Activated naive CD4-positive, alpha-beta T cell (primary cell): ENCODE data around the gene BRINP2.

Source experiments
- DNase-seq, 4 experiments: peaks; one replicate each; lab custom pipeline; 2025; lab: John Stamatoyannopoulos, UW

Gene BRINP2

DNA sequence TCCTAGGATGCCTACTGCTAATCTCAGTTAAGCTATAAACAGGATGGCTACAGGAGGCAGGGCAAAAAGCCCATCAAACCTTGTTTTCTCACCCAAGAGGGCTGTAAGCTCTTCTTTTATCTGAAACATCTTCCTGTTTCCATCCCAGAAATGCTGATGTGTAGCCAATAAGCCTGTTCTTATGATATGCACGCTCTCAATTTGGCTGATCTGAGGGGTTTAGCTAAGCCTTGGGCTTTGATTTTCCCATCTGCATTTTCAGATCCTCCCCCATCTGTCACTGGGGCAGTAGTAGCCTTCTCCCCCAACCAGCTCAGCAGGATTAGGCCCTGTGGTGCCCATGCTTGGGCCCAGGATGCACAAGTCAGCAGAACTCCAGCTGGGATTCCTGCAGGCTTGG is 105.0 kb downstream of the BRINP2 start:
- DNase-seq, result no peak

DNA sequence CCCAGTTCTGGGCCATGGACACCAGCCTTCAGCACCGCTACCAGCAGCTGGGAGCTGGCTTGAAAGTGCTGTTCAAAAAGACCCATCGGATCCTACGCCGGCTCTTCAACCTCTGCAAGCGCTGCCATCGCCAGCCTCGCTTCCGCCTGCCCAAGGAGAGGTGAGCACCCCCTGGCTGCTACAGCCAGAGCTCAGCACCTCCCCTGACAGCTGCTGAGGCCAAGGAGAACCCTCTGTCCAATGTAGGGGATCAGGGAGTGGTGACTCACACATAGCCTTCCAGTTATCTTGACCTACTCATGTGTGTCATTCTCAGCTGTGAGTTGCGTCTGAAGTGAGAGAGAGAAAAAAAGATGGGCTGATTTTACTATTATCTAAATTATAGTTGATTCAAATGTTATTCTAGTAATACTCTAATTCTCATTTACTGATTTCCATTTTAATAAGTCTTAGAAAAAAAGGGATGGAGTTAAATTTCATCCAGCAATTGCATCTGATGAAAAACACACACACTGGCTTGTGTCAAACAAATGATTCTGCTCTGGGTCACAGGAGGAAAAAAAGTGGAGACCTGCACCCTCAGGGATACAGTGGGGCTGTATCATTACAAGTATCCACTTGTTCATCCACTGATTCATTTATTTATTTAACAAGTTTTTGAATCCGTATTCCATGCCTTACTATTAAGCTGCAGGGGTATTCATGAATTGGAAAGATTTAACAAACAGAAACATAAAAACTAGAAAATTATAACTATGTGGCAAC is 108.0 kb downstream of the BRINP2 start:
- no peak for DNase-seq

DNA sequence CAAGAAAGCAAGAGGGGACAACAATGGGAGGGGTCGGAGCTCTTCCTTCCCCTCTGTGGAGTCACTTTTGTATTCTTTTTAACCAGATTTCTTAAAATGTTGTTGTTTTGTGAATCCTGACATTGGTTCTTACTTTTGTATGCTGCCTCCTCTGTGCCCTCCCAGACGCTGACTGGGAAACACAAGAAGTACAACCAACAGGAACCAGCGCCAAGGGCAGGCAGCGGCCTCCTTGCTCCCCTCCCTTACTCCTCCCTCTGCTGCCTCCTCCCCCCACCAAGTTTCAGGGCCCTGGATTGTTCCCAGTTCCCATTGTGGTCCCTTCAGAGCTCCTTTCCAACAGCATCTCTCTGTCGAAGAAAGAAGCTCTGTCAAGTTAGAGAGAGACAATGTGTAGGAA is 111.1 kb downstream of the BRINP2 start:
- no peak for DNase-seq

DNA sequence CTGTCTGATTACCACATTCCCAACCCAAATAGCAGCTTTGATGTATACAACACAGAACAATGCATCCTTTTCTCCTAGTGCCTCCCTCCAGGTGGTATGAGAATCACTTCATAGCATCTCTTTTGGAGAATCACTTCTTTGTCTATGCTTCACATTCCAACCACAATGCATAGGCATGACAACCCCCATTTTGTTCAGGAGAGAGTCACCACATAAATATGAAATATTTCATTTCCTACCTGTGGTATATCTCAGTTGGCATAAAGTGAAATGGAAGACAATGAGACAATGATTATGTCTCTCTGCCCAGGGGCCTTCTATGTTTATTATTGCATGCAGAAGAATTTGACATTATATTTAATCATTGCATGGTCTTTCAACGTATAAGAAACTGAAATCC is 112.2 kb downstream of the BRINP2 start:
- DNase-seq, result no peak

DNA sequence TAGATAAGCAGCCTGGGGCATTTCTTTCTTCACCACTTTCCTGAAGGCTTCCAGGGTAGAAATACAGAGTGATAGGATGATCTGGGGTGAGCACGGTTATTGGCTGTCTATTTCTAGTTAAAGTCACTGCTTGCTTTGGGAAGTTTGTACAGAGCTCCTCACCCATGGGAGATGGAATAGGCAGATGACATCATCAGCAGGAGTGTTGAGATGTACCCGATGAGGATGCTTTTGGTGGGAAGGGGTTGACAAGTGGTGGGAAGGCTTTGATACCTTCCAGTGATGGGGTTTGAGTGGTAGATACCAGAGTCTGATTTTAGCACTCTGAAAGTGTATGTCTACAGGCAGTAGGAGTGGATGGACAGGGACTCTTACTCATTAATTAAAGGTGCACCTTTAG is 112.6 kb downstream of the BRINP2 start:
- no peak for DNase-seq

DNA sequence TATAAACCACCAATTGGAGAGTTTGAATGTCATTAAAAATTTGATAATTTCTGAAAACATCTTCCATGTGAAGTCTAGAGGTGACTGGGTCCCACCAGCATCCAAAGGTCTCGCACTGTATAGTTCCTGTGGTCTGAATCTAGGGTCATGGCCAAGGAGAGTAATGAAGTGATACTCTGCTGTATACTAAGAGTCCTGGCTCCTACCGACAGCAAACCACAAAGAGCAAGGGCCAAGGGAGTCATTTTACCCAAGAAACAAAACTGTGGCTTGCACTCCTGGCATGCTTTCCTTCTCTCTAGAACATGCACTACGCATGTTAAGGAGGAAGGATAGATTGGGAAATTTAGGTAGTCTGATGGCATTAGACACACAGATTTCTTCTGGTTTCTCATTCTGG is 115.6 kb downstream of the BRINP2 start:
- no peak for DNase-seq

DNA sequence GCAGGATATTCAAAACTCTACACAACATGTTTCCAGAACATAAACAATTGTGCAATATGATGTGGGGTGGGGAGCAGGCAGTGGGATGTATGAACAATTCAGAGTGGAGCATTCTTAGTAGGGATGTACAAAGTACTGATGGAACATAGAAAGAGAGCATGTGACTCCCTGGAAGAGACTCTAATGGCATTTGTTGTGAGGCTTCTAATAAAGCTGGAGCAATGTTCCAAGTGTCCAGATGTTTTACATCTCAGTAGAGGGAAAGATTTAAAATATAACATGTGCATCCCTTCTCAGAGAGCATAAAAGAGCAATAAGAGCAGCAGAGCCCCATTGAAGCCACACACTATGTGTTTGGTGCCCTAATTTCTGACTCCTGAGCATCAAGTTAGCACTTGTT is 116.5 kb downstream of the BRINP2 start:
- no peak for DNase-seq

DNA sequence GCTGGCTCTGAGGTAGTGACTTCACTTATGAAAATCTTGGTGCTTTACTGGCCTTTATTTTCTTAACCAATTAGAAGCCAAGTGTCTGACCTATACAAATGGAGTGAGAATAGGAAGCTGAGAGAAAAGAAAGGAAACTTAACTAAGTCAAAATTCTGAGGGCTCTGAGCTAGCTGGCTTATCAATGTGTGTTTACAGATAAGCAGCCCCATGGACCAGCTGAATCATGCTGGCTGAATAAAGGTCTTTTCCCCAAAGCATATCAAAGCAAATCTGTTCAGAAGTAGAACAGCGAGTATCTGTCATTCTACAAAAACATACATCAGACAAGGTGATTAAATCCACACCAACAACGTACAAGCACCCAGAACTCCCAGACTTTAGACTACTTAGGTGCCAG is 117.2 kb downstream of the BRINP2 start:
- no peak for DNase-seq

DNA sequence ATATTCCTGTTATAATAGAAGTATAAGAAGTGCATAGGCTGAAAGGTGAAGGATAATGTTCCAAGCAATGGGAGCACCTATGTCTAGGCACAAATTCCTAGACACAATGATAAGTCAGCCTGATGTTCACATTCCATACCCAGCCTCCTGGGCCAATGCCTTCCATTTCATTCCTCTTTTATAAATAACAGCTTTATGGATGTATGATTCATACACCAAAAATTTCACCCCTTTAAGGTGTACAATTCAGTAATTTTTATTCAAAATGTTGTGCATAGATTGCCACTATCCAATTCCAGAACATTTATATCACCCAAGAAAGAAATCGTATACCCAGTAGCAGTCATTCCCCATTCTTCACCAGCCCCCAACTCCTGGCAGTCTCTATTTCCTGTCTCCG is 118.8 kb downstream of the BRINP2 start:
- DNase-seq, result no peak

DNA sequence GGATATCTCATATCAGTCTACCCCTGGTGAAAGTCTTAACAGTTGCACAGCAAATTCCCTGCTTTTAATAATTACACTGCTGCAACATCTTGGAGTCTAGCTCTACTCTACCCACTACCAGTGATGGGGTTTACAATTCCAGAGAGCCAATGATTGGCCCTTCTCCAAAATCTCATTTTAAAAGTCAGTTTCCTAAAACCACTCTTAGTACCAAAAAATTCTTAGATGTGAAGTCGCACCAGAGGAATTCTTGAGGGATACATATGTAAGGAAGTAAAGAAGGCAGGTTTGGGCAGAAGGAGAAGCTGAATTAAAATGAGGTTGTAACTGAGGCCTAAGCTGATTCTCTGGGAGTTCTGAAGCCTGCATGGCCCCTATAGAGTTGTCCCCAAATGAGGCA is 129.7 kb downstream of the BRINP2 start:
- no peak for DNase-seq

DNA sequence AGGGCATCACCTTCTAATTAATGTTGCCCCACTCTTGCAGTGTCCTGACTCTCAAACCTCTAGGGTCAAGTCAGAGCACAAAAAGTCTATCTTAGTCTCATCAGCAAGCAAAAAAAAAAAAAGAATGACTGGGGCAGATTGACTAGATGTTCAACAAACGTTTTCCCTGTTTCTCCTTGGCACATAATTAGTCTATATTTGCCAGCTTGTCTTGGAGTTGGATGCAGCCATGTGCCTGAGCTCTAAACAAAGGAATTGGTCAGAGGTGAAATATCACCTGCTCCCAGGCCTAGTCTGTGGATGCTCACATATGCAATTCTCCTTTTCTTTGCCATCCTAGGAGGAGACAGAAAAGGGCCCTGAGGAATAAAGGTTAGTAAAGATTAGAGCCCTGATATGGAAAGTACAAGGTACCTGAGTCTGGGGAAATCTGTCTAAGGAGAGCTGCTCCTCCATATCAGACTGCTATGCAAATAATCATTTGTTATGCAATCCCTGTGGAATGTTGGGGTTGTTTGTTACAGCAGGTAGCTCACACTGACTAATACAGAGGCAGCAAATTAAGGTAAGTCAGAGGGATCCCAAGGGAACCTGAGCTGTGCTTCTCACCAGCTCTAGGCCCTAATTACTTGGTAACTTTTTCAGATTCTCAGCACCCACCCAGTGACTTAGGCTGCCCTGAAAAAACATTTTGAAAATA is 130.8 kb downstream of the BRINP2 start:
- DNase-seq, result no peak

DNA sequence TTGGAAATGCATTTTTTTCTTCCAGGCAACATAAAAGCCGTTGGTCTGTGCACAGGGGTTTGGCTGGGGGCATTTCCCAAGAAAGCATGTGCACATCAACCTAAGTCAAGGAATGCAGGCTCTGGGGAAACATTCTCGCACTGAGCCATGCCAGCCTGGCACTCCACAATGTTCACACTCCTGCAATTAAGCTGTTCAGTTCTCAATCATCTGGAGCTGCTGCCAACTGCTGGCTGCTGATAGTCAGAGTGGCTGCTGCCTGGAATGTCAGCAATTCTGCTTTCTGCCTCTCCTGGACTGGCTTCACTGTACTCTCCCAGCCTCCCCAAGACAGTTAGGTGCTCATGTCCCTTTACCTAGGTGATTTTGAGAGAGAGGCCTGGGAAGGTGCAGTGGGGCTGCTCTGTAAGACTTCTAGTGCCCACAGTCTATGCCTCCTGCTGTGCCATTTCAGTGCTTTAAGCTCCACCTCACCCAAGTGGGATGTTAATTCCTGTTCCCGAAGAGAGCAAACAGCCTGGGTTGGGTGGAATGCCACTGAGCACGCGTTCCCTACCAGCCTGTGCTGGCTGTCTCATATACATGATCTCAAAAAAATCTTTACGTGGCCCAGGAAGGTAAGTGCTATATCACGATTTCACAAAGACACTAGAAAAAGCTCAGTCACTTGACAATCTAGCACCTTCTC is 131.7 kb downstream of the BRINP2 start:
- DNase-seq, result no peak

DNA sequence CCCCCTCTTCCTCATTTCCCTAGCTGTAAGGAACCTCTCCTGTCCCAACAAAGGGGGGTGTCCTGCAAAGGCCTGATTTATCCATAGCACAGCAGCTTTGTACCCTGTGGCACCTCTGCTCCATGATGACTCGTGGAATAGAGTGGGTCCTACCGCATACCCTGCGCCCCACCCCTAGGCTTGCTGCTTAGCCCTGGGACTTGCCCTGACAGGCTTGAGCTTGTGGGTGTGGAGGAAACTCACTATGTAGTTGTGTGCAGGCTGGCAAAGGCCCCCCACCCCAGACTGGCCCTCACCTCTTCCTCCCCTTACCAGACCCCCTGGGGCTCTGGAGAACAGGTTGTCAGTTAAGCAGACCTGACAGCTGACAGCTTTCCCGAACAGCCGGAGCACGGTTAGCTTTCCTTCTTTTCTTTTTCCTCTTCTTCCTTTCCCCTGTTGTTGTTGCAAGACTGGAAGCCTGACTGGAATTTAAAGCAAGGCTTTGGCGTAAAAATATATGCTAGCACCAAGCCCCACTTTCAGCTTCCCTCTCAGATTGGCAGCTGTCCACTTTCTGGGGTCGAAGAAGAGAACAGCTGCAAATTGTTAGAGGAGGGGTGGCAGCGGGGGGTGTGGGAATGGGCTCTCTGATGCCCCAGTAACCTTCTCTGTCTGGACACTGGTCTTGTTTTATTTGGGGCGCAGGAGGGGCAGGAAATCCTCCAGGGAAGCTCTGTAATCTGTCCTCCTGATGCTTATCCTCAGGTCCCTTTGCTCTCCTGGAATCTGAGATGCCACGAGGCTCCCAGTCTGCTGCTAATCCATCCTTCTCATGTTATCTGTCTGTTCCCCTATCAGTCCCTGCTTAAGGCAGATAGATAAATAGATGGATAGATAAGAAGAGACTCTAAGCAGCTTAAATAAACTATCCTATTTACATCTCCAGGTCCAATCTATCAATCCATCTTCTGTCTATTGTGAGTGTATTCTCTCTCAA is 134.6 kb downstream of the BRINP2 start:
- no peak for DNase-seq

DNA sequence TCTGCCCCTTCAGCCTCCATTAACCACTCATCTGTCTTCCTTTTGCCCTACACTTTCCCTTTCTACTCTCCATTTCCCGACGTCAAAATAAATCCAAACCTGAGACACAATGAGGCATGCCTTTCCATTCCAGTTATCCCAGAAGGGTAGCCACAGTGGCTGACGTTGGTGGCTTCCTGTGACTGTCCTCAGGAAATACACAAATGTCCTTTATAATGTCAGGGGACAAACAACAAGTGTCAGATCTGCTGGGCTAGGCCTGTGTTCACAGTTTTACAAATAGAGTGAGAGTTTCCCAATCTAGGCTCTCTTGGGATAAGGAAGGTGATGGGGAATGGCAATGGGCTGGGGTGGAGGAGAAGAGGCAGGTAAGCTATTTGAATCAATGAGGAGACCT is 135.3 kb downstream of the BRINP2 start:
- DNase-seq, result no peak

DNA sequence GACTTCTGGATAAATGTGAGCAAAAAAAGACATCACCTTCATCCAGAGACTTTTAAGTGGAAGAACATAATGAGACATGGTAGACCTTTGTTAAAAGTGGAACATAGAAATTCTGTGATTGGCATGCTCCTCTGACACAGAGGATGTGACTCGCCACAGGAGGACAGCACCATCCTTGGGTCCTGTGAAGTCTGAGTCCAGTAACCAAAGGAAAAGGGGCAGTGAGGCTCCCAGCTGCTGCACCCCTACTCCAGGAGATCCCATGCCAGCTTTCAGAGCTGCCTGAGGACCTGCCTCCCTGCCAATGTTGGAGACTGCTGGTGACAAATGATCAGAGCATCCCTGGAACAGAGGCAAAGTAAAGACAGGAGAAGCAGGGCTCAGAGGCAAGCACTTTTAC is 136.2 kb downstream of the BRINP2 start:
- no peak for DNase-seq

DNA sequence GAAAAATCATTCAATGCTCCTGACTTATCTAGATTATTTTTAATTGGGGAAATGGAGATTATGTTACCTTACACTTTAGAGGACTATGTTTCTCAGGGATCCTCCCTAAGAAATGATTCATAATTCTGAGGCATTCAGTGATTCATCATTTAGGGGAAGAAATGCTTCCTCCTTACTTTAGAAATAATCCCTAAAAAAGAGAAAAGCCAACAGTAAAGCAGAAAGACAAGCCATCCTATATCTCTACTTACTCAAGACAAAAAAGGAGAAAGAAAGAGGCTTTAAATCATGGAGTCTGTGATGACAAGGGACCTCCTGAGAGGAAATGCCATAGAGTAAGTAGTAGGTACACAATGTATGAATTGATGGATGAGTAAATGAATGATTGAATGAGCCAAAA is 137.0 kb downstream of the BRINP2 start:
- DNase-seq, result no peak

DNA sequence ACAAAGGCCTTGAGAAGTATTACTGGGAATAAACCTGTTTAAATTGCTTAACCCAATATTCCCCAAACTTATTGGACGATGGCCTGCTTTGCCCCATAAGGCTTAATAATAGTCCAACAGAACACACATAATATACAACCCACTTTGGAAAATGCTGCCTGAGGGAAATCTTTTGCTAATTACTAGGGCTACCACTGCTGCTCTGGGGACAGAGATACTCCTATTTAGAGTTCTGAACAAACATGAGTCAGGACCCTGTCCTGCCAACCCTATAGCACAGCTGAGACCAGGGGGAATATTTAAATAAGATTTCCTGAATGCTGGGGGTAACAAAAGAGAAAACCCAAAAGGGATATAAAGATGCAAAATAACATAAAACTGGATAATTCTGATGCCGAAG is 139.1 kb downstream of the BRINP2 start:
- no peak for DNase-seq

DNA sequence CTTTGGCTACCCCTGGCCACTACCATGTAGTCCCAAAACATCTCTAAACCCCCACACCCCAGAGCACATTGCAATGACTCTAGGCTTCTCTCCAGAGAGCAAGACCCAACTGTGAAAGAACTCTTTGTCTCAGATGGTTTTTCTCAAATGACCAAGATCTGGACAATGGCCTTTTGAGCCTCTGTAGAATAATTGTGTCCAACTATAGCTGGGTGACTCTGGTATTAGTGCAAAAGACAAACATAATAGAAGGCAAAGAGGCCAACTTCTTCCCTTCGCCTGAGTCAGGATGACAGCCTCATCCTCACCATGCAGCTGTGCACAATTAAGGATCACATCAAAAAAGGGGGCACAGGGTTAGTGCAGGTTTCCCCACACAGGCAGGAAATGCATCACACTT is 139.6 kb downstream of the BRINP2 start:
- DNase-seq, result no peak

DNA sequence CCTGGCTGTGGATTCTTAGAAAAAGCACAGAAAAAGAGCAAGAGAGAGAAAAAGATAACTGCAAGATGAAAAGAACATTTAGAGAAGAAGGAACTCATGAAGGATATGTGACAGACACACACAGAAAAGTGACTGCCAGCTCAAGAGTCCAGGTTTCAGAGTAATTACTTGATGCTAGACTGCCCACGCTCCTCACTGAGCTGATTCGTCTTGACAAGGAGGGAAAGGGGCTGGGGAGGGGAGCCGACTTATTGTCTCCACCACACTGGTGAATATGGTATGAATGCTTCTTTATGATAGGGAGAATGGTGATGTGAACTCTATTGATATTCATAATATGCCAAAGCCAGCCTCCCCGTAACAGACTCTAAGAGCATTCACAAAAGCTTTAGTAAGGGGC is 140.4 kb downstream of the BRINP2 start:
- no peak for DNase-seq

DNA sequence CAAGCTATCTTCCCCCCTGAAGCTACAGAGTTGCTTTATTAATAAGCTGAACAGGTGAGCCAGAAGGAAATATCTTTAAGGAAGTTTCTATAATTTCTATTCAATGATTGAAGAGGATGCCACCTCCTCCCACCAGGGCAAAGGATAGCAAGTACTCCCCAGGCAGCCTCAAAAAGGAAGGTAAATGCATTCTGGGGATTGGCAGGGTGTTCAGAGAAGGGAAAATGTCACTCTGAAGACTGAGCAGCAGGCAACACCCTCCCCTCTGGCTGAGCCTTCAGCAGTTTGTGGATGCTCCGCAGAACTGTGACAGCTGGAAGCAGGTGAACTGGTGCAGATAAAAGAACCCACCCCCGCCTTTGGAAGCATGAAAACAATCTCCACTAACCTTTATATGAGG is 140.8 kb downstream of the BRINP2 start:
- DNase-seq, result no peak

DNA sequence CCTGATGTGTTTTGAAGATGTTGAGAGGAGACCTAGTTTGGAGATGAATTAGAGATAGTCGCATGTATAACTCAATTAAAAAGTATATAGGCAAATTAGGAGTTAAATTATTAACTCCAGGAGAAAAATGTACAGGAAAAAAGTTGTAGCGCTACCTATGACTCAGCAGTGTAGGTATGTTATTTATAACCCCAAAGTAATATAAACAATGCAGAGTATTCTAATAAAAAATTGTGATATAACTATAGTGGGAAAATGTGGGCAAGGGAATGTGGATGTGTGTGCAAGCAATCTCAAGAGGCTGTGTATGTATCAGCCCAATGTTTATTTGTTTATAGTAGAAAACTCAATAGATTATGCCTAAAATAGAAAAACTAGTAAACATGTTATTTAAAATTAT is 144.5 kb downstream of the BRINP2 start:
- DNase-seq, result no peak

DNA sequence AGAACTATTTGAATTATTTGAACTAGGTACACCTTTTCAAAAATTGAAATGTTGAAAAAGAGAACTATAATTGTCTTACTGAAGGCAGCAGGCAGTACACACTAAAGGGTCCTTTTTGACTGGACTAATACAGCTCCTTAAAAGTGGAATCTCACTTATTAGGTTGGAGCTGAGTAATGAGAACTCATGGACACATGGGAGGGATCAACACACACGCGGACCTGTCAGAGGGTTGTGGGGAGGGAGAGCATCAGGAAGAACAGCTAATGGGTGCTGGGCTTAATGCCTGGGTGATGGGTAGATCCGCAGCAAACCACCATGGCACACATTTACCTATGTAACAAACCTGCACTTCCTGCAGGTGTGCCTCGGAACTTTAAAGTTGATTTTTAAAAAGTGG is 145.0 kb downstream of the BRINP2 start:
- DNase-seq, result no peak
